Mesothelial cell of epicardium (in vitro differentiated cells): ENCODE measurements around the gene TRIM14. TPM values are rescaled to one million over a fixed set of nuclear protein-coding genes. Genes with fewer than 3 reads are reported as not detected.
"Not testable (repeated sequence)": the region's sequence is repeated elsewhere in the genome, so short reads cannot be mapped to it uniquely, and the experiment has no call there.

ENCODE experiments used
- DNase-seq, 2 experiments: peaks; one replicate each; pipeline ENCODE4 v3.0.0; 2021; ENCODE audit warnings: low spot score in 2 of 2; ENCODE audit not compliant: unreplicated experiment in 2 of 2
- H3K27ac Mint-ChIP-seq: 2 replicates; pipeline ENCODE4 v1.8.0; 2021; ENCODE audit warnings: mixed read lengths
- H3K27me3 Mint-ChIP-seq: 2 replicates; pipeline ENCODE4 v1.8.0; 2021; ENCODE audit warnings: low read depth, mixed read lengths
- H3K36me3 Mint-ChIP-seq: 2 replicates; pipeline ENCODE4 v1.8.0; 2021; ENCODE audit warnings: mixed read lengths
- H3K4me1 Mint-ChIP-seq: 2 replicates; pipeline ENCODE4 v1.8.0; 2021; ENCODE audit warnings: mixed read lengths
- H3K4me3 Mint-ChIP-seq: 2 replicates; pipeline ENCODE4 v1.8.0; 2021; ENCODE audit warnings: mild to moderate bottlenecking, moderate library complexity, mixed read lengths
- H3K9me3 Mint-ChIP-seq: 2 replicates; pipeline ENCODE4 v1.8.0; 2021; ENCODE audit warnings: mixed read lengths
- CTCF ChIP-seq: fragments of 200-600 bp; sonication (generic); IDR thresholded peaks from one replicate; pipeline ENCODE4 v1.5.0; 2021; ENCODE audit warnings: antibody characterized with exemption; ENCODE audit not compliant: unreplicated experiment
- total RNA-seq: library from RNA; stranded (reverse); gene quantifications from 3 replicates; pipeline ENCODE4 v1.2.1, GENCODE V29; 2021

The TRIM14 gene
- total RNA-seq, 1 donor from 2014 or later: 10.1 TPM

GRCh38 chr9:98078895-98079294, 40.1 kb downstream of the TRIM14 start:
- TF ChIP-seq CTCF: no peak
- peaks cover 3% of the 10 kb centered on the region for H3K4me1 Mint-ChIP-seq
- H3K27me3 Mint-ChIP-seq: no peaks in the 10 kb centered on the region
- H3K9me3 Mint-ChIP-seq: no peaks in the 10 kb centered on the region
- no peak for DNase-seq
- peaks cover 19% of the 10 kb centered on the region for H3K36me3 Mint-ChIP-seq
- H3K27ac Mint-ChIP-seq: no peak overlapping the region
- no peak overlapping the region for H3K4me3 Mint-ChIP-seq

GRCh38 chr9:98076514-98076890, 42.5 kb downstream of the TRIM14 start:
- not testable (repeated sequence) for DNase-seq, H3K27ac Mint-ChIP-seq, H3K9me3 Mint-ChIP-seq, H3K4me1 Mint-ChIP-seq, H3K27me3 Mint-ChIP-seq, H3K4me3 Mint-ChIP-seq
- peaks cover 13% of the 10 kb centered on the region for H3K36me3 Mint-ChIP-seq

DNA sequence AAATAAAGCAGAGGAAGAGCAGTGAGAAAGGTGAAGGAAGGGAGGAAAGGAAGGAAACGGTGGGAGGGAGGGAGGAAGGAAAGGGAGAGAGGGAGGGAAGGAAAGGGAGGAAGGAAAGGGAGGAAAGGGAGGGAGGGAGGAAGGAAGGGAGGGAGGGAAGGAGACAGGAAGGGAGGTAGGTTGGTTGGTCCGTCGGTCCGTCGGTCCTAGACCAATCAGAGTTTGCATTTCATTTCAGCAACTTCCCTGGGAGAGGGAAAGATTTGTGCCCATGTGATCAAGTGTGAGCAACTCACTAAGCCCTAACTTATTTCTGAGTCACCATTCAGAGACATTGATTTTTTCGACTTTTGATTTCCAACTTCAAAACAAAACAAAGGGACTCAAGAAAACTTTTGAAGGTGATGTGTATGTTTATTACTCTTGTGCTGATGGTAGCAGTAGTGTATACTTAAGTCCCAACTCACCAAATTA, 43.7 kb downstream of the TRIM14 start:
- peaks cover 3% of the 10 kb centered on the region for H3K4me1 Mint-ChIP-seq
- peaks cover 13% of the 10 kb centered on the region for H3K36me3 Mint-ChIP-seq
- no peak overlapping the region for H3K27ac Mint-ChIP-seq
- no peak overlapping the region for H3K4me3 Mint-ChIP-seq
- H3K27me3 Mint-ChIP-seq: no peaks in the 10 kb centered on the region
- H3K9me3 Mint-ChIP-seq: no peaks in the 10 kb centered on the region
- no peak for TF ChIP-seq CTCF
- no peak for DNase-seq

DNA sequence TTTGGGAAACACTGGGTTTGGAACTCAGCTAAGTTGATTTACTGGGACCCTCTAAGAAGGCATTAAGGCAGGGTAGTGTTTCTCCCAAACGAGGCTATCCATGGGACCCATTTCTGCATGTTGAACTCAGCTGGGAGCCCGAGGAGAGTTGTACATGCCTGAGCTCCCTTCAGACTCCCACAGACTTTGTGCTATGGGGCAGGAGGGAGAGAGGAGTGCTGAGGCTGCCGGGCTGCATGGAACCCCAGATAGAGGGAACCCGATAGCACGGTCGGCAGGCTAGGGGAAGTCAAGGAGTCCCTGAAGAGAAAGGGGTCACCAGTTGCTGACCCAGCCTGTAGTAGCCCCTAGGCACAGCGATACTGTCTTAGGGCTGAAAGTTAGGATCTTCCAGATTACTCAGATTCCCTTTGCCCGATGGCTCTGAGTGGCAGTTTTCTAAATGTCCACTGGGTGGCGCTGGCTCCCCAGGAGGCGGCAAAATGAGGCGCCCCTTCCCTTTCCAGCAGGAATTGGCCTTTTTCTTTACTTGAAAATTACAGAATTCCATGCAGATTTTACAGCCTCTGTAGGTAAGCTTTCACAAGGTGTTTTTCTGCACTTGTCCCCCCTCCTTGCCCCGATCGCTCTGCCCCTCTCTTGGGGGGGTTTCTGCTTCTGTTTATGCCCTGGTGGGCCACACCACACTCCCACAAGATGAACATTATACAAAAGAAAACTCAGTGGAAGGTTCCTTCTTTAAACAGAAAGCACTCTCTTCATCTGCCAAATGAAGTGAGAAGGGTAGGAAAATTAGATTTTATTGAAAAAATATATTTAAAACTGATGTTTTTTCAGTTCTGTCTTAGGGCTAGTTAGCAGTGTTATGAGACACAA, 44.7 kb downstream of the TRIM14 start:
- Mint-ChIP-seq H3K27ac (peak overlapping the region; percentile 18), H3K9me3 (no peaks in the 10 kb centered on the region), H3K36me3 (peaks cover 9% of the 10 kb centered on the region), H3K27me3 (no peaks in the 10 kb centered on the region), H3K4me1 (peaks cover 3% of the 10 kb centered on the region), H3K4me3 (no peak overlapping the region)
- peak; percentile 95 for TF ChIP-seq CTCF
- peak; percentile 57 to 86 for DNase-seq

- no peak for DNase-seq
- H3K27ac Mint-ChIP-seq: no peak overlapping the region
- H3K36me3 Mint-ChIP-seq: peaks cover 5% of the 10 kb centered on the region
- H3K27me3 Mint-ChIP-seq: no peaks in the 10 kb centered on the region
- no peak overlapping the region for H3K4me3 Mint-ChIP-seq
- TF ChIP-seq CTCF: no peak
- H3K9me3 Mint-ChIP-seq: no peaks in the 10 kb centered on the region
- H3K4me1 Mint-ChIP-seq: peaks cover 3% of the 10 kb centered on the region
These were observed 47.3 kb downstream of the TRIM14 start for GRCh38 chr9:98071737-98072136.

- no peak overlapping the region for H3K27ac Mint-ChIP-seq
- DNase-seq: no peak
- H3K9me3 Mint-ChIP-seq: no peaks in the 10 kb centered on the region
- peaks cover 9% of the 10 kb centered on the region for H3K36me3 Mint-ChIP-seq
- no peaks in the 10 kb centered on the region for H3K27me3 Mint-ChIP-seq
- peaks cover 3% of the 10 kb centered on the region for H3K4me1 Mint-ChIP-seq
- H3K4me3 Mint-ChIP-seq: no peak overlapping the region
- TF ChIP-seq CTCF: no peak
These were observed 48.3 kb downstream of the TRIM14 start for GRCh38 chr9:98070704-98071103.
